NCI-H345 (cell line): ENCODE results near the gene RTL1.

Experiments
- DNase-seq: peaks from one replicate; lab custom pipeline; 2025; lab: John Stamatoyannopoulos, UW

Gene RTL1

GRCh38 chr14:100832311-100832960 lies 71.1 kb downstream of the RTL1 start:
- DNase-seq, result no peak

- DNase-seq, result no peak
These were observed 72.8 kb downstream of the RTL1 start for GRCh38 chr14:100830681-100831080.
